A549 (cell line): ENCODE measurements around the gene BABAM2.

ENCODE experiments used
- CTCF ChIP-seq: fragments of >200 bp; sonication (Bioruptor Twin); formaldehyde crosslinking; IDR thresholded peaks from 3 replicates; pipeline ENCODE4 v1.5.1; 2016
- ESRRA ChIP-seq: fragments of 150-350 bp; IDR thresholded peaks from 2 replicates; pipeline ENCODE4 v1.6.1; 2014; ENCODE audit warnings: mild to moderate bottlenecking, low read length, borderline replicate concordance
- GATA3 ChIP-seq: IDR thresholded peaks from 2 replicates; pipeline ENCODE4 v1.6.1; 2012; ENCODE audit warnings: borderline replicate concordance
- JUN ChIP-seq, 2 experiments: fragments of >200 bp; sonication (Bioruptor Twin); formaldehyde crosslinking; IDR thresholded peaks; 2 replicates in 1 of 2; 3 replicates in 1 of 2; pipeline ENCODE4 v1.6.1; 2016 to 2017
- MAX ChIP-seq: IDR thresholded peaks from 2 replicates; pipeline ENCODE4 v1.6.1; 2012
- MYC ChIP-seq: IDR thresholded peaks from 2 replicates; pipeline ENCODE4 v1.6.1; 2012; ENCODE audit warnings: mild to moderate bottlenecking, inconsistent platforms, low read length, improper control_type of control experiment, borderline replicate concordance
- POLR2A ChIP-seq: IDR thresholded peaks from 2 replicates; pipeline ENCODE4 v1.6.1; 2012; ENCODE audit warnings: mild to moderate bottlenecking, low read length
- RARB ChIP-seq: fragments of 250-450 bp; sonication (Bioruptor Pico); IDR thresholded peaks from 2 replicates; pipeline ENCODE4 v1.8.0; 2021; ENCODE audit warnings: mild to moderate bottlenecking, moderate library complexity
- RFX5 ChIP-seq: fragments of 450-650 bp; IDR thresholded peaks from 2 replicates; pipeline ENCODE4 v1.7.1; 2014; ENCODE audit warnings: antibody characterized with exemption, mild to moderate bottlenecking, moderate library complexity
- SREBF2 ChIP-seq: fragments of 450-650 bp; IDR thresholded peaks from 2 replicates; pipeline ENCODE4 v1.6.1; 2014; ENCODE audit warnings: mild to moderate bottlenecking, moderate library complexity
- TF ChIP-seq, protein P1 (sequence below): fragments of 450-650 bp; IDR thresholded peaks from 2 replicates; pipeline ENCODE4 v1.6.1; 2014; ENCODE audit warnings: antibody characterized with exemption

- TF ChIP-seq CTCF (no peak), MYC (no peak), GATA3 (no peak), RARB (CRISPR knock-in tag) (no peak), SREBF2 (no peak), POLR2A (no peak), MAX (no peak), JUN (IDR thresholded peaks at IDR 0.05) (no peak), RFX5 (no peak), ESRRA (no peak)
- TF ChIP-seq, protein P1, sequence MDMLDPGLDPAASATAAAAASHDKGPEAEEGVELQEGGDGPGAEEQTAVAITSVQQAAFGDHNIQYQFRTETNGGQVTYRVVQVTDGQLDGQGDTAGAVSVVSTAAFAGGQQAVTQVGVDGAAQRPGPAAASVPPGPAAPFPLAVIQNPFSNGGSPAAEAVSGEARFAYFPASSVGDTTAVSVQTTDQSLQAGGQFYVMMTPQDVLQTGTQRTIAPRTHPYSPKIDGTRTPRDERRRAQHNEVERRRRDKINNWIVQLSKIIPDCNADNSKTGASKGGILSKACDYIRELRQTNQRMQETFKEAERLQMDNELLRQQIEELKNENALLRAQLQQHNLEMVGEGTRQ = no peak
Observed at GRCh38 chr2:28251337-28251736, 360.8 kb downstream of the BABAM2 start.
